Tibial nerve (tissue), 4 donors: Measurements from ENCODE around the gene DGCR2.

Experiments used
- EP300 ChIP-seq, 2 donors: sonication (generic); formaldehyde crosslinking; IDR thresholded peaks; one replicate each; pipeline ENCODE4 v1.6.1; 2017; ENCODE audit warnings: antibody characterized with exemption in 2 of 2, mild to moderate bottlenecking in 1 of 2
- POLR2A ChIP-seq, 2 donors: fragments of 450-650 bp; IDR thresholded peaks; one replicate each; pipeline ENCODE4 v1.6.1; 2017; ENCODE audit warnings: antibody characterized with exemption in 2 of 2, mild to moderate bottlenecking in 2 of 2, moderate library complexity in 2 of 2
- TF ChIP-seq, protein P1 (sequence below), 5 experiments: fragments of 200-600 bp in 3 of 5; fragments of 450-650 bp in 2 of 5; sonication (generic) in 3 of 5; IDR thresholded peaks; one replicate each; pipeline ENCODE4 v1.5.1; 2016 to 2019; ENCODE audit warnings: antibody characterized with exemption in 5 of 5, mild to moderate bottlenecking in 3 of 5, moderate library complexity in 2 of 5

GRCh38 chr22:19128009-19128401 lies 5.8 kb upstream of the DGCR2 start:
- TF ChIP-seq, protein P1, sequence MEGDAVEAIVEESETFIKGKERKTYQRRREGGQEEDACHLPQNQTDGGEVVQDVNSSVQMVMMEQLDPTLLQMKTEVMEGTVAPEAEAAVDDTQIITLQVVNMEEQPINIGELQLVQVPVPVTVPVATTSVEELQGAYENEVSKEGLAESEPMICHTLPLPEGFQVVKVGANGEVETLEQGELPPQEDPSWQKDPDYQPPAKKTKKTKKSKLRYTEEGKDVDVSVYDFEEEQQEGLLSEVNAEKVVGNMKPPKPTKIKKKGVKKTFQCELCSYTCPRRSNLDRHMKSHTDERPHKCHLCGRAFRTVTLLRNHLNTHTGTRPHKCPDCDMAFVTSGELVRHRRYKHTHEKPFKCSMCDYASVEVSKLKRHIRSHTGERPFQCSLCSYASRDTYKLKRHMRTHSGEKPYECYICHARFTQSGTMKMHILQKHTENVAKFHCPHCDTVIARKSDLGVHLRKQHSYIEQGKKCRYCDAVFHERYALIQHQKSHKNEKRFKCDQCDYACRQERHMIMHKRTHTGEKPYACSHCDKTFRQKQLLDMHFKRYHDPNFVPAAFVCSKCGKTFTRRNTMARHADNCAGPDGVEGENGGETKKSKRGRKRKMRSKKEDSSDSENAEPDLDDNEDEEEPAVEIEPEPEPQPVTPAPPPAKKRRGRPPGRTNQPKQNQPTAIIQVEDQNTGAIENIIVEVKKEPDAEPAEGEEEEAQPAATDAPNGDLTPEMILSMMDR (IDR thresholded peaks at IDR 0.05) = no peak
- TF ChIP-seq POLR2A (IDR thresholded peaks at IDR 0.05) = no peak
- no peak for TF ChIP-seq EP300 (IDR thresholded peaks at IDR 0.05)
